IPS-18a (cell line): ENCODE data around the gene C14orf180.

ENCODE experiments used
- H3K27ac ChIP-seq: one replicate; pipeline ENCODE4 v1.5.1; 2013; ENCODE audit warnings: low read length
- H3K27me3 ChIP-seq: one replicate; pipeline ENCODE4 v1.6.1; 2013; ENCODE audit warnings: mild to moderate bottlenecking, low read length; ENCODE audit not compliant: control insufficient read depth, insufficient read depth
- H3K36me3 ChIP-seq: one replicate; pipeline ENCODE4 v1.6.1; 2013; ENCODE audit warnings: low read depth, low read length; ENCODE audit not compliant: control insufficient read depth
- H3K4me1 ChIP-seq: one replicate; pipeline ENCODE4 v1.6.1; 2013; ENCODE audit warnings: low read depth, low read length; ENCODE audit not compliant: control insufficient read depth
- H3K4me3 ChIP-seq: one replicate; pipeline ENCODE4 v1.5.1; 2013; ENCODE audit warnings: low read length
- H3K9ac ChIP-seq: one replicate; pipeline ENCODE4 v1.6.1; 2013; ENCODE audit warnings: mild to moderate bottlenecking, low read length, moderate library complexity
- H3K9me3 ChIP-seq: one replicate; pipeline ENCODE4 v1.6.1; 2013; ENCODE audit warnings: low read depth, low read length; ENCODE audit not compliant: control insufficient read depth

Gene C14orf180

GRCh38 chr14:104638927-104639450, 59.4 kb downstream of the C14orf180 start:
- Histone ChIP-seq H3K36me3 (no peaks in the 10 kb centered on the region), H3K9ac (no peak overlapping the region), H3K27ac (no peak overlapping the region), H3K27me3 (no peaks in the 10 kb centered on the region), H3K9me3 (no peaks in the 10 kb centered on the region), H3K4me1 (no peaks in the 10 kb centered on the region), H3K4me3 (no peak overlapping the region)

GRCh38 chr14:104639471-104639870, 59.9 kb downstream of the C14orf180 start:
- H3K27ac ChIP-seq, result no peak overlapping the region
- no peaks in the 10 kb centered on the region for H3K36me3 ChIP-seq
- H3K4me1 ChIP-seq, result no peaks in the 10 kb centered on the region
- H3K4me3 ChIP-seq, result no peak overlapping the region
- H3K9ac ChIP-seq, result no peak overlapping the region
- H3K9me3 ChIP-seq, result no peaks in the 10 kb centered on the region
- H3K27me3 ChIP-seq, result no peaks in the 10 kb centered on the region
